SK-MEL-5 (cell line): ENCODE results near the gene TRIM28. TPM values are rescaled to one million over a fixed set of nuclear protein-coding genes. Genes with fewer than 3 reads are reported as not detected.

Experiments
- DNase-seq: peaks from one replicate; pipeline ENCODE4 v3.0.0-alpha.2; 2016; ENCODE audit warnings: low read depth, low spot score
- in situ Hi-C: cut with HindIII; loops from 2 replicates; pipeline ENCODE4 v1.10.0; 2016; ENCODE audit warnings: low sequenced_read_pairs, high pct_unique_total_duplicates, low pct_unique_long_range_greater_than_20kb
- total RNA-seq: library from RNA; depleted of rRNA; stranded (reverse); fragments of >200 nt; shearing (Covaris generic); gene quantifications from 2 replicates; pipeline ENCODE4 v1.2.3, GENCODE V29; 2014

Gene TRIM28
- total RNA-seq, 1 experiment from 2014 or later: 346 TPM

DNA sequence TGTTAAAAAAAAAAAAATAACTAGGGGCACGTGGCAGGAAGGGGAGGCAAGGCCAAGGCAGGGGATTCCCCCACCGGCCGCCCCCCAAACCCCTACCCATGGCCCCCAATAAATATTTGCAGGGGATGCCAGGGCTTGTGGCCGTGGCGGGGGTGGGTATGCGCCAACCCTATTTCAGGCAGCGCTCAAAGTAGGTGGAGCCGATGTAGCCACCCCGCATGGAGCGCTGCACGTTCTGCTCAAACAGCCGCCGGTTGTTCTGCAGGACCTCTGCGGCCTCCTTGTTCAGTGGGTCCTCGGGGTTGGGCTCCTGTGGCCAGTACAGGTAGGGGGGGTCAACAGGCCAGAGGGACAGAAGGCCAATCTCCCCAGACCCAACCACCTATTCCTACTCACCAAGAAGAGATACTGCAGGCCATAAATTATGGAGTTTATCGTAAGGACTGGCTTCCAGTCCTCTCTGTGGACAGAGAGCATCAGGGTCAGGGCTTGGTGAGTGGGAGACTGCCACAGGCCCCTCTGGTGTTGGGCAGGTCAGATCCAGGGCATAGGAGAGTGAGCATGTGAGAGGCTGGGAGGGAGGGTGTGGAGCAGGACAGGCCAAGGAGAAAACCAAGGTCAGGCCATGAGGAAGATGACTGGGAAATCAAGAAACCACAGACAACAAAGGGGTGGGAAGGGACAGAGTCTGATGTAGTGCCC is 12.2 kb downstream of the TRIM28 start:
- DNase-seq: no peak
- in situ Hi-C loops: no loop called here

DNA sequence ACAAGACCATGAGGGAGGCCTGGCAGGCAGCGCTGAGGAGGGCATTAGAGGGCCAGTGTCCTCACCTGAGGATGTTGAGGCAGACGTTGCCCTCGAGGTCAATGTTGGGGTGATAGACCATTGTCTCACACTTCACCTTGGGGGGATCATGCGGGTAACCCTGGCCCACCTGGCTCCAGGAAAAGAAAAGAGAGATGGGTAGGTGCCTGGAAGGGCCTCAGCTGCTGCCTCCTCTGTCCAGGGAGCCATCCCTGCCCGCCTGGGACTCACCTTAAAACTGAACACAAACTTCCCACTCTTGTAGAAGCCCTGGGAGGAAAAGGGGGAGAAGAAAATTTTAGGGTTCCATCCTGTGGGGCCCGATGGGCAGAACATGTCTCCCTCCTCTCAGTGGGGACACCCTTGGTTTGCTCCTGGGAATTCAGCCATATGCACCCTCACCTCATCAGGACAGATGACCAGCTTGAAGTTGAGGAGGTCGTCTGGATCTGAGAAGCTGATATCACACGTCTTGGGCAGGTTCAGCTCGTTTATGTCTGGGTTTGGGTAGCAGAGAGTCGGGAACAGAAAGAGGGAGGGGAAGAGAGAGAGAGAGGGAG is 12.9 kb downstream of the TRIM28 start:
- DNase-seq: no peak
- in situ Hi-C loops: no loop called here

DNA sequence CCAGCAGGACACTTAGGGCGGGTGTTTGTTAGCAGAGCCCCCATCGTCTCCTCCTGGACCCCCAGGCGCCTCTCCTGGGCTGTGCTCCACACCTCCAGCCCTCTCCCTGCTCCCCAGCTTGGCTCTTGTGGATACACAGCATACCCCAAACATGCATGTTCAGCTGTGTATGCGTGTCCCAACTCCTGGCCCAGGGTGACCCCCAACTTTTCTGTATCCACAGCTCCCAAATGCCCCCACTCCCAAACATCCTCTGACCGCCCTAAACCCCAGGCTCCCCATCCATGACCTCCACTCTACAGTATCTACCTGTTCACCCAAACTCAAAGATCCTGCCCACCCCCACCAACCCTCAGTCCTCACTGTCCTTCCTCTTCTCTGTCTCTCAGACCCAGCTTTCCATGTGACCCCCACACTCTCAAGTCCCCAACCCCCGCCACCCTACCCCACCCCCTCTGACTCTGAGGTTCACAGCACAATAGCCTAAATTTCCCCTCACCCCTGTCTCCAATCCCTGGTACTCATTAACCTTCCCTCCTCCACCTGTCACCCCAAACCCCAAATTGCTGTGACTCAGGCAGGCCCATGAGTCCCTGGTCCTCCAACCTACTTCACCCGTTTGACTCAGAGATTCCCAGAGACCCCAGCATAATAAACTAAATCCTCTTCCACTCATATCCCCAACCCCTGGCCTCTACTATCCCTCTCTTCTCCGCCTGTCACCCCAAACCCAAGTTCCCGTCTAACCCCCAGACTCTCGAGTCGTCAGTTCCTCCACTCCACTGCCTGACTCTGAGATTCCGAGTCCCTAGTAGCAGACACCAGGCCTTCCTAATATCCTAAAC is 13.6 kb downstream of the TRIM28 start:
- in situ Hi-C loops: no loop called here
- no peak for DNase-seq

DNA sequence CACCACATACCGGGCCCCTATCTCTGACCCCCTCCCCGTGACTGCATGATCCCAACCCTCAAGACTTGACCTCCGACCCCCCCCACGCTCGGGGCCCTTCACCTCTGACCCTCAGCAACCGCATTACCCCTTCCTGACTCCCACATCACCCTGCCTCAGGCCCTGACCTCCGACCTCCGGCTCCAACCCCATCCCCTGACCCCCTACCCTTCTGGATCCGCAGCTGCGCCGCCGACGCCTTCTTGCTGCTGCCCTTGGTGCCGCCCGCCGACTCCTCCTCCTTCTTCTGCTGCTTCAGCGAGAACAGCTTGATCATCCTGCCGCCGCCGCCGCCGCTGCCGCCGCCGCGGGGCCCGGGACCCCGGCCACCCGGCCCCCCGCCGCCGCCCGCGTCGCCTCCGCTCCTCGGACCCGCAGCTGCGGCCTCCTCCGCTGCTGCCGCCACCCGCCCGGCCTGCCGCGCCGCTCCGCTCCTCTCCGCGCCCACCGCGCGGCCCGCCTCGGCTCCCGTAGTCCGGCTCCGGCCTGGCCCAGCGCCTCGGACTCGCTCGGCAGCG is 14.3 kb downstream of the TRIM28 start, which contains the start of gene UBE2M:
UBE2M (minus strand) TSS at position 546 of the 557 bp plus-strand sequence; CDS start at position 316, 230 bp downstream.
- in situ Hi-C loops: no loop called here
- no peak for DNase-seq

DNA sequence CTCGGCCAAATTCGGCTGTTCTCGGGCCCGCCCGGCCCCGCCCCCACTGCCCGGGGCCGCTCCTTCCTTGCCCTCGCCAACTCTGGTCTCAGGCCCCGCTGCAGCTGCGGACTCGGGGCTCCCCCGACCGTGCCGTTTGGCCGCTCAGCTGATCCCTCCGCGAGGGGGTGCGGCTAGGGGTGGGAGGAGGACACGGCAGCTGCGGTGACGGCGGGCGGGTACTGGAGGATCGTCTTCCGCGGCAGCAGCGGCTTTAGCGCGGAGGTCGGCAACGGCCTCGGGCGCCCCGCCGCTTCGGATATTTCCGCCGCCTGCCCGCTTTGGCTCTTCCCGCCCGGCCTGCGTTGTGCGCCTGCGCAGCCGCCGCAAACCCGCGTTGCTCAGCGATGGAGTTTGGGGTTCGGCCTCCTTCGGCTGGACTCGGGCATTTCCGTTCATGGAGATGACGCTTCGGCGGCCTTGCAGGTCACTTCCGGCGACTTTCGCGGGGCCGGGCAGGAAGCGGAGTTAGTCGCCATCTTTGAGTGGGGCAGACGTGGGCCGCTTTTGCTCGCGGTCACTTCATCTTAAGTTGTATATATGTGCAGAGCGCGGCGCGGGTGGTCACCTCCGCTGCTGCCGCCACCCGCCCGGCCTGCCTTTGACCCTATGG is 14.9 kb downstream of the TRIM28 start:
- peak; percentile 97 for DNase-seq
- in situ Hi-C loops: no loop called here

DNA sequence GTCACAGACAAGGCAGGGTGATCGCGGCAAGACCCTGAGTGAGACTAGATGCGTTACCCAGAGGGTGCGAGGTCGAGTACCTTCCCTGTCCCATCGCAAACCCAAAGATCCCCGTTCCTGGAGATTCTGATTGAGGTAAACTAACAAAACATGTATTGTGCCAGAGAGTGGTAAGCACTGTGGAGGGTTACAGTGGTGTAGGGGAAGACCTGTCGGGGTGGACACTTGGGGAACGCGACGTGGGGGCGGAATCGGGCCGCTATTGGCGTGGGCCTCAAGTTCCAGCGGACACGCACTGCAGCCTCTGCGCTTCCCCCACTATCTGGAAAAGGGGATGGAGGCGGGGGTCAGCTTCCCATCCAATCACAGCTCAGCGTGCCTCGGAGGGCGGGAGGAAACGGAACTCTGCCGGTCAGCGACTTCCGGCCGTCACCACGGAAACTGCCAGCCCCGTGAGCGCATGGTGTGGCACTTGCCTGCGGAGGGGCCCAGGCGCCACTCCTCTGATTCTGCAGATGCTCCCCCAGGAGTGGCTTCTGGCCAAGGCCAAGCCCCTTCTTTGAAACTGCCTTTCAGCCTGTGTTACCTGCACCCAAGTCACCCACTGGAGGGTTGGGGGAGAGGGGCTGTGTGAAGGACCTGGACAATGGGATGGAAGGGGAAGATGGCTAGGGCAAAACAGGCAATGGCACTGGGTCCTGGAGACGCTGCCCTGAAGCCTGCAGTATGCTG is 15.6 kb downstream of the TRIM28 start:
- DNase-seq: peak; percentile 93
- in situ Hi-C loops: no loop called here

DNA sequence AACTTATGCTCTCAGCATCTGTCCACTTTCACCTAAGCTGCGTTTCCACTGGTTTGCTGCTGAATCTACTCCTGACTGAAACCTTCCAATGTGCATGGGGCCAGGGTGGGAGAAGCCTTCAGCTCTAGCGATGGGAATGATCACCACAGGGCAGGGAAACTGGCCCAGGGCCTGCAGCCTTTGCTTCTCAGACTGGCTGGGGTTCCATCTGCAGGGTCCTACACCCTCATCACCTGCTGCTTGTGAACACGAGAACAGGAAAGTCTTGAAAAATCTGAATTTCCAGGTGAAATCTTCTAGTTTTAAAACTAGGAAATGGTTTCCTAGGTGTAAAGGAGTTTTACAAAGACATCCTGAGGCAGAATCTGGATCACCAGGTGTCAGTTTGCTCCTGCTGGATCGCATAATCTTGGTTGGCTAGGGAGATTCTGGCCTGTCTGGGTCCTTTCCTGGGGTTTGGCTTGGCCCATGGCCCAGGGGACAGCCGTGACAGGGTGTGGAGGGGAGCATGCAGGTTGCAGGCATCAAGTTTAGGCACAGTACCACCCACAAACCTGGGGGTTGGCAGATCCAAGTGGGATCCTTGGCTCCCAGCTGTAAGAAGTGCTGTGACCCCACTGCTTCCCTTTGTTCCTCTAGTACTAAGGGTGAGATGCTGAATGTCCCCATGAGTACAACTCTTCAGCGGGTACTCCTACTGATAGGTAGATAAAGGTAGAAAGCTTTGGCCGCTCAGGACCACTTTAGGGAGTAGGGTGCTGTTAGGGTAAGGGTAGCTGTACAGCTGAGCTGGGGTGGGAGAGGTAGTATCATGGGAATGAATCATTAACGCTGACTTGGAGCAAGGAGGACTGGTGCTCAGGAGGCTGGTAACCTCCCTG is 16.4 kb downstream of the TRIM28 start:
- no peak for DNase-seq
- in situ Hi-C loops: no loop called here

DNA sequence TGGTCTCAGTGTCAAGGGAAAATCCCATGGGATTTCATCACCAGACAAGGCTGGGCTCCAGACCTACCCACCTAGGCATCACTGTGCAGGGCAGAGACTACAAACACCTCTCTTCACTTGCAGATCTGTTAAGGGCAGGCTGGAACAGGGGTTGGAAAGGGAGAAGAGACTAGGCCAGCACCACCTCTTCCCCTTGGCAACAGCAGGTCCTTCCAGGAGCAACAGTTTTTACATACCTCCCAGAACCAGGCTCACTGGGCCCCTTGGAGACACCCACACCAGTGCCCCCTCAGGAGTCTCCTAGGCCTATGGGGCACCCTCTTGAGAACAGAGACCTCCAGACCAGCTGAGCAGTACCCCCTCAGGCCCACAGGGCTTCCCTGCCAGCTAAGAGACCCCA is 17.1 kb downstream of the TRIM28 start:
- in situ Hi-C loops: no loop called here
- DNase-seq: no peak

DNA sequence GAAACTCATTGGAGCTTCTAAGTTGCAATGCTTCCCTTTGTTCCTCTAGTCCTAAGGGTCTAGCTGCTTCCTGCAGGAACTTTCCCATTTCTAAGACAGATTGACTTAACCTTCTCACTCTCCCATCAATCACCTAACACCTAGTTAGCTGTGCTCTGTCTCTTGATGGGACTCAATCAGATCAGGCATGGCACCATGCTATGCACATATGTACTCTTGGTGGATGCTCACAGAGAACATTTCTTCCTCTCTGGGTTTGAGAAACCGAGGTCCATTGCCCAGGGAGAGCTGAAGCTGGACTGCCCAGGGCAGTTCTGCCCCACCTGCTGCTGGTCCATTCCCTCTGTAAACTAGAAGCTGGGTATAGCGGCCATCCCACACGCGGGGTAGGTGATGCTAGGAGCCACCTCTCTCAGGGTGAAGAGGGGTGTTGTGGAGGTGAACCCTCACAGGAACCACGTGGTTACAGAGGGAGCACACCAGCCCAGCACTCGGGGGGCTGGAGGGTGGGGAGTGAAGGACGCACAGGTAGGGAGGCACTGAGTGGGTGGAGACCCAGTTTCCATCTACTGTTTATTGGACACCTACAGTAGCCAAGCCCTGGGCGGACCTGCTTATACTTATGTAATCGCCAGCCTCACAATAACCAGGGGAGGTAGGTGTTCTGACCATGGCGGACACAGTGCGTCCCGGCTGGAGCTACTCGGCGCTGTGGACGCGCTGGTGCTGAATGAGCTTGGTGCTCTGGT is 17.7 kb downstream of the TRIM28 start:
- DNase-seq: no peak
- in situ Hi-C loops: no loop called here

DNA sequence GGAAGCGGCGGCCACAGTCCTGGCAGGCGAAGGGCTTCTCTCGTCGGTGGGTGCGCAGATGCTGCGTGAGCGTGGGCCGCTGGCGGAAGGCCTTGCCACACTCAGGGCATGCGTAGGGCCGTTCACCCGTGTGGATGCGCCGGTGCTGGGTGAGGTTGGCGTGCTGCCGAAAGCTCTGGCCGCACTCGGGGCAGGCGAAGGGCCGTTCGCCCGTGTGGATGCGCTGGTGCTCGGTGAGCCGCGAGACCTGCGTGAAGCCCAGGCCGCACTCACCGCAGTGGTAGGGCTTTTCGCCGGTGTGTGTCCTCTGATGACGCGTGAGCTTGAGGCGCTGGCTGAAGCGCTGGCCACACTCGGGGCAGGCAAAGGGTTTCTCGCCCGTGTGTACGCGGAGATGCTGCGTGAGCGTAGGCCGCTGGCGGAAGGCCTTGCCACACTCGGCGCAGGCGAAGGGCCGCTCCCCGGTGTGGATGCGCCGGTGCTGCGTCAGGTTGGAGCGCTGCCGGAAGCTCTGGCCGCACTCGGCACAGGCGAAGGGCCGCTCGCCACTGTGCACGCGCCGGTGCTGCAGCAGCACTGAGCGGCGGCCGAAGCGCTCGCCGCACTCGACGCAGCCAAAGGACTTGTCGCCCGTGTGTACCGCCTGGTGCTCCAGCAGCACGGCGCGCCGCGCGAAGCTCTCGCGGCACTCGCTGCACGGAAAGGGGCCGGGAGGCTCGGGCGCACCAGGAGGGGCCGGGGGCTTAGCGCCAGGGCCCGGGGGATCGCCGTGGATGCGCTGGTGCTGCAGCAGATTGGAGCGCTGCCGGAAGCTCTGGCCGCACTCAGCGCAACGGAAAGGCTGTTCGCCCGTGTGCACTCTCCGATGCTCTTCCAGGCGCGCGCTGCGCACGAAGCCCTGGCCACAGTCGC is 18.5 kb downstream of the TRIM28 start:
- no peak for DNase-seq
- in situ Hi-C loops: no loop called here

DNA sequence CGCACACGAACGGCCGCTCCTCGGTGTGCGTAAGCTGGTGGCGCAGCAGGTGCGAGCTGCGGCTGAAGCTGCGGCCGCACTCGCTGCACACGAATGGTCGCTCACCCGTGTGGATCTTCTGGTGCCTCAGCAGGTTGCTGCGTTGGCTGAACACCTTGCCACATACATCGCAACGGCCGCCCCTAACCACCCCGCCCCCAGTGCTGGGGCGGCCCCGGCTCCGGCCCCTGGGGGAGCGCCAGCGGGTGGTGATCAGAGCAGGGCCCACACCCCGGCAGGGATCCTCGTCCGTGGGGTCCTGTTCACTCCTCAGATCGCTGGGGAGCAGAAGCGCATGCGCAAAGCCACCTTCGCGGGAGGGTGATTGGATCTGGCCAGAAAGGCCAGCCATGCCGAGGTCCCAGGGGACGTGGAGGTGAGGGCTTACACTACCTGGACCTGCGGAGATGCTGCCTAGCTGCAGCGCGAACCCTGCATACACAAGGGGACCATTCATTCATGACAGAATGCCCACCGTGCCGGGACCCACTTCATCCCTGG is 19.2 kb downstream of the TRIM28 start:
- in situ Hi-C loops: no loop called here
- no peak for DNase-seq

DNA sequence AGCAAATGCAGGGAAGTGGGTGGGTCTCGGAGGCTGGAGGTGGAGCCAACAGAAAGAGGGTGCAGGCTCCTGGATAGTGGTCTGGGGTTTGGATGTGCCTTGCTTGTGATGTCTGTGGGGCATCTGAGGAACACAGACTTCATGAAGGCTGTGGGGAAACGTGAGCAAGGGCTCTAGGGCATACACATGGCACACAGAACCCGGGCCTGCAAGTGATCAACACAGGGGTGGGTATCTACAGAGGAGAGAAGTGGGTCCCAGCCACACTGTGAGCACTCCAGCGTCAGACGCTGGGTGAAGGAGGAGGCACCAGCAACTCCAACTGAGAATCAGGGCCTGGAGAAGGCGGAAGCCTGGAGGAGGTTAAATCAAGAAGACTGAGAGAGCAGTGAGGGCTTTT is 20.0 kb downstream of the TRIM28 start:
- no peak for DNase-seq
- in situ Hi-C loops: no loop called here

DNA sequence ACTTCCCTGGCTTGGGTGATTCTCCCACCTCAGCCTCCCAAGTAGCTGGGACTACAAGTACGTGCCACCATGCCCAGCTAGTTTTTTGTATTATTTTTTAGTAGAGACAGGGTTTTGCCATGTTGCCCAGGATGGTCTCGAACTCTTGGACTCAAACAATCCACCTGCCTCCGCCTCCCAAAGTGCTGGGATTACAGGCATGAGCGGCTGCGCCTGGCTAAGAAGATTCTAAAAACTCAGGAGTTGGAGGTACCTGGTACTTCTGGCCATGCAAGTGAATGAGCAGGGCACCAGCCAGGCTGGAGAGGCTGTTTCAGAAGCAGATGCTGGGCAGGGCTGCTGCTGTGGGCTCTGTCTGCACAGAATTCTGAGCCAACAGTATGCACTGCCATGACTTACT is 23.1 kb downstream of the TRIM28 start:
- no peak for DNase-seq
- in situ Hi-C loops: no loop called here

DNA sequence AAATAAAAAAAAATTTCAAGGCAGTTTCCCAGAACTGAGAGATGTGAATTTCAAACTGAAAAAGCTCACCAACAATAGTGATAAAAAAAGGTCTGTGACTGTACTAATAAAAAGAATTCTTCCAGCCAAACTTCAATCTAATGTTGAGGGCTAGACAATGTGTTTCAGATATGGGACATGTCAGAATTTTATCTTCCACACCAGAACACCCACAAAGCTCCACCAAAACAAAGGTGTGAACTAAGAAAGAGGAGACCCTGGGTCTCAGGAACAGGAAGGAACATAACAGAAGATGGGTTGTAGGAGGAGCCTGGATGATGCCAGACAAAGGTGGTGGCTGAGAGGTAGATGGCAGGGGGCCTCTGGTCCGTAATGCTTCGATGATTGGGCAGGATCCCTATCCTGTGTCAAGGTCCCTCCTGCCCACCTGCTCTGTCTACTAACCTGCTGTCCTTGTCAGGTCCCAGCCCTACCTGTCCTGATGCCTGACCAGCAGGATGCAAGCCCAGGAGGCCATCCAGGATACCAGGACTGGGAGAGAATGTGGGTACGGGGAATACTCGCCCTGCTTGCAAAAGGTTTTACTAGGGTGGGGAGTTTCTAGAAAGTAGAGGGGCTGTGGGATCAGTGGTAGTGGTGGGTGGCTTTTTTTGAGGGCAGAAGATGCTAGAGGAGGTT is 24.7 kb downstream of the TRIM28 start:
- no peak for DNase-seq
- in situ Hi-C loops: no loop called here
